ENCODE results near the gene GABRP. TPM values are rescaled to one million over a fixed set of nuclear protein-coding genes. Genes with fewer than 3 reads are reported as not detected.

GABRP gene
- total RNA-seq, 6 experiments from 2014 or later: not detected

DNA sequence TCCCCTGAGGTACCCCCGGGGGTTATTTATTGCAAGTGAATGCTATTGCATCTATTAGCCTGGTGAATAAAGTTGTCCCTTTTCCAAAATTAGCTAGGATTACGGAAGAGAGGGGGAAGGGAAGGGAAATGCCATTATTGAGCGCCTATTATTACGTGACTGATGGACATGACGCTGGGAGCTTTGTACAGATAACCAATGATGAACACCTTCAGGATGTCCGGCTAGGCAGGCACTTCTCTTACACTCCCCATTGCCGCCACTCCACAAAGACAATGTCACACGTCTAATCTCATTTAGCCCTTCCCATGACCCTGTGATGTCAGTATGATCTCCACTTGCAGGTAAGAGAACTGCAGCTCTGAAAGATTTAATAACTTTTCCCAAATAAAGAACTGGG, 9.4 kb downstream of the GABRP start:
- no peak for DNase-seq
- no peak overlapping the region for H3K27ac Mint-ChIP-seq
- no peak overlapping the region for H3K4me3 Mint-ChIP-seq
- H3K27me3 Mint-ChIP-seq (ENCODE audit: insufficient read depth): peaks cover 13% of the 10 kb centered on the region
- H3K36me3 Mint-ChIP-seq (ENCODE audit: low read depth): no peaks in the 10 kb centered on the region
- H3K4me1 Mint-ChIP-seq (ENCODE audit: low read depth): no peaks in the 10 kb centered on the region
- no peak for TF ChIP-seq CTCF (IDR thresholded peaks at IDR 0.05)
- H3K9me3 Mint-ChIP-seq: no peaks in the 10 kb centered on the region

GRCh38 chr5:170795154-170795553, 11.6 kb downstream of the GABRP start:
- Mint-ChIP-seq H3K27me3 (ENCODE audit: insufficient read depth) (peaks cover 11% of the 10 kb centered on the region), H3K9me3 (no peaks in the 10 kb centered on the region), H3K36me3 (ENCODE audit: low read depth) (no peaks in the 10 kb centered on the region), H3K4me1 (ENCODE audit: low read depth) (no peaks in the 10 kb centered on the region), H3K4me3 (no peak overlapping the region), H3K27ac (no peak overlapping the region)
- DNase-seq: no peak
- TF ChIP-seq CTCF (IDR thresholded peaks at IDR 0.05): no peak

DNA sequence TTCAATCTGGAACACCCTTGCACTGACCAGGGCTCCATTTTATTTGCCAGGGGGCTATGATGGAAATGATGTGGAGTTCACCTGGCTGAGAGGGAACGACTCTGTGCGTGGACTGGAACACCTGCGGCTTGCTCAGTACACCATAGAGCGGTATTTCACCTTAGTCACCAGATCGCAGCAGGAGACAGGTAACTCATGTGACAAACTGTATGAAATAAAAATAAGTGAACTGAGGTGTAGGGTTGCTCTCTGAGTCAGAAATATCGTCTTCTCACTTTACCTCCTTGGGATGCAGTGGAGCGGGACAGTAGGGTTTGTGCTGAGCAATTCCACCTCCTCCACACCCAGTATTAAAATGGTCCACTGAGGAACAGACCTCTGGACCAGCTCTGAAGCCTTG, 22.1 kb downstream of the GABRP start:
- H3K27ac Mint-ChIP-seq: no peak overlapping the region
- no peak for DNase-seq
- peaks cover 5% of the 10 kb centered on the region; the same call in 1 of the 2 replicates for H3K4me1 Mint-ChIP-seq (ENCODE audit: low read depth)
- TF ChIP-seq CTCF (IDR thresholded peaks at IDR 0.05): no peak
- H3K36me3 Mint-ChIP-seq (ENCODE audit: low read depth): no peaks in the 10 kb centered on the region
- H3K27me3 Mint-ChIP-seq (ENCODE audit: insufficient read depth): peaks cover 4% of the 10 kb centered on the region
- H3K9me3 Mint-ChIP-seq: no peaks in the 10 kb centered on the region
- H3K4me3 Mint-ChIP-seq: no peak overlapping the region

DNA sequence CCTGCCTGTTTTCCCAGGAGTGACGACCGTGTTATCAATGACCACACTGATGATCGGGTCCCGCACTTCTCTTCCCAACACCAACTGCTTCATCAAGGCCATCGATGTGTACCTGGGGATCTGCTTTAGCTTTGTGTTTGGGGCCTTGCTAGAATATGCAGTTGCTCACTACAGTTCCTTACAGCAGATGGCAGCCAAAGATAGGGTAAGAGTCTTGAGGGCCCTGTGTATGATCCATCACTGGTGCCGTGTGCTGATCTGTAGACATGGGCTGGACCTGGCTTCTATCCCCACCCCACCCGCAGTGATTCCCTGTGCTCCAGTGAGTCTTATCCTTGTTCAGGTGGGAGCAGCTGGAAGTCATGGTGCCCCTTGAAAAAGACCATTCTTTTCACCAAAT, 26.0 kb downstream of the GABRP start:
- peak; percentile 52 for DNase-seq
- Mint-ChIP-seq H3K27me3 (ENCODE audit: insufficient read depth) (peaks cover 4% of the 10 kb centered on the region), H3K27ac (no peak overlapping the region), H3K36me3 (ENCODE audit: low read depth) (no peaks in the 10 kb centered on the region), H3K4me3 (no peak overlapping the region), H3K4me1 (ENCODE audit: low read depth) (peaks cover 5% of the 10 kb centered on the region; the same call in 1 of the 2 replicates), H3K9me3 (no peaks in the 10 kb centered on the region)
- peak; percentile 69 for TF ChIP-seq CTCF (IDR thresholded peaks at IDR 0.05)

DNA sequence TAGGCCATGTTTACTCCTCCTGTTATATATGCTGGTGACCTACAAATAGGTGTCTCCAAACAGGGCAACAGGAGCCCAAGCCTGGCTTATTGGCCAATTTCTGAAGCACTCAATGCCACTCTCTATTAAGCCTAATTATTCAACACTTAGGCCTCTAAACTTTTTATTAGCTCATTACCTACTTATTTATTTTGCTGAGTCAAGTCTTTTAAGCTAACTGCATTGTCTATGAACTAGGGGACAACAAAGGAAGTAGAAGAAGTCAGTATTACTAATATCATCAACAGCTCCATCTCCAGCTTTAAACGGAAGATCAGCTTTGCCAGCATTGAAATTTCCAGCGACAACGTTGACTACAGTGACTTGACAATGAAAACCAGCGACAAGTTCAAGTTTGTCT, 28.2 kb downstream of the GABRP start:
- peaks cover 5% of the 10 kb centered on the region for H3K4me1 Mint-ChIP-seq (ENCODE audit: low read depth)
- peaks cover 6% of the 10 kb centered on the region for H3K27me3 Mint-ChIP-seq (ENCODE audit: insufficient read depth)
- no peaks in the 10 kb centered on the region for H3K9me3 Mint-ChIP-seq
- H3K4me3 Mint-ChIP-seq: no peak overlapping the region
- TF ChIP-seq CTCF (IDR thresholded peaks at IDR 0.05): no peak
- H3K27ac Mint-ChIP-seq: no peak overlapping the region
- DNase-seq: no peak
- no peaks in the 10 kb centered on the region for H3K36me3 Mint-ChIP-seq (ENCODE audit: low read depth)

GRCh38 chr5:170813231-170813630, 29.7 kb downstream of the GABRP start:
- Mint-ChIP-seq H3K4me1 (ENCODE audit: low read depth) (peaks cover 20% of the 10 kb centered on the region), H3K36me3 (ENCODE audit: low read depth) (no peaks in the 10 kb centered on the region), H3K4me3 (no peak overlapping the region), H3K27ac (no peak overlapping the region), H3K9me3 (no peaks in the 10 kb centered on the region), H3K27me3 (ENCODE audit: insufficient read depth) (peaks cover 9% of the 10 kb centered on the region)
- no peak for TF ChIP-seq CTCF (IDR thresholded peaks at IDR 0.05)
- DNase-seq: no peak

All from HFFc6 (cell line).